Liver (tissue), 9 donors: ENCODE measurements around the gene PAPOLA. TPM values are rescaled to one million over a fixed set of nuclear protein-coding genes. Genes with fewer than 3 reads are reported as not detected.

Experiments
- DNase-seq: peaks from one replicate; pipeline ENCODE4 v3.0.0-alpha.2; 2017; ENCODE audit warnings: low spot score
- H3K27ac ChIP-seq, 2 donors: one replicate each; pipeline ENCODE4 v1.7.0; 2013; ENCODE audit warnings: inconsistent platforms in 2 of 2, low read length in 2 of 2, control low read depth in 1 of 2, low read depth in 1 of 2, mild to moderate bottlenecking in 1 of 2
- H3K27me3 ChIP-seq, 4 donors: one replicate each; pipeline versions ENCODE4 v1.6.1 to v1.7.0; 2013; ENCODE audit warnings: low read length in 3 of 4, inconsistent platforms in 1 of 4, mild to moderate bottlenecking in 1 of 4, moderate library complexity in 1 of 4; ENCODE audit not compliant: control insufficient read depth in 4 of 4, insufficient read depth in 4 of 4
- H3K36me3 ChIP-seq, 4 donors: one replicate each; pipeline versions ENCODE4 v1.6.1 to v1.7.0; 2013; ENCODE audit warnings: low read length in 3 of 4, mild to moderate bottlenecking in 3 of 4, low read depth in 1 of 4, moderate library complexity in 1 of 4; ENCODE audit not compliant: control insufficient read depth in 4 of 4, insufficient read depth in 3 of 4
- H3K4me1 ChIP-seq, 4 donors: one replicate each; pipeline versions ENCODE4 v1.6.1 to v1.7.0; 2013; ENCODE audit warnings: low read length in 3 of 4, mild to moderate bottlenecking in 3 of 4, moderate library complexity in 1 of 4; ENCODE audit not compliant: control insufficient read depth in 4 of 4, insufficient read depth in 4 of 4
- H3K4me3 ChIP-seq, 3 donors: one replicate each; pipeline versions ENCODE4 v1.6.1 to v1.7.0; 2013; ENCODE audit warnings: low read length in 3 of 3, control low read depth in 1 of 3, low read depth in 1 of 3, mild to moderate bottlenecking in 1 of 3
- H3K9ac ChIP-seq, 2 donors: one replicate each; pipeline ENCODE4 v1.7.0; 2013; ENCODE audit warnings: low read length in 2 of 2, mild to moderate bottlenecking in 2 of 2, moderate library complexity in 2 of 2, control low read depth in 1 of 2, low read depth in 1 of 2
- H3K9me3 ChIP-seq, 4 donors: one replicate each; pipeline versions ENCODE4 v1.6.1 to v1.7.0; 2013; ENCODE audit warnings: low read length in 3 of 4; ENCODE audit not compliant: control insufficient read depth in 4 of 4
- ATF3 ChIP-seq: IDR thresholded peaks from 2 replicates; pipeline ENCODE4 v1.6.1; 2016; ENCODE audit warnings: antibody characterized with exemption
- CTCF ChIP-seq: fragments of 150-350 bp; IDR thresholded peaks from 2 replicates; pipeline ENCODE4 v1.5.1; 2017; ENCODE audit warnings: improper control_type of control experiment, low read depth, low read length; ENCODE audit not compliant: missing input control
- EGR1 ChIP-seq, 2 donors: IDR thresholded peaks; 2 replicates each; pipeline ENCODE4 v1.6.1; 2016 to 2018; ENCODE audit warnings: antibody characterized with exemption in 2 of 2, low read depth in 2 of 2
- FOXA1 ChIP-seq: IDR thresholded peaks from 2 replicates; pipeline ENCODE4 v1.6.1; 2016; ENCODE audit warnings: antibody characterized with exemption
- FOXA2 ChIP-seq: IDR thresholded peaks from 2 replicates; pipeline ENCODE4 v1.6.1; 2016; ENCODE audit warnings: antibody characterized with exemption
- GABPA ChIP-seq, 2 donors: IDR thresholded peaks in 1 of 2; conservative IDR thresholded peaks in 1 of 2; 2 replicates each; pipeline ENCODE4 v1.6.1; 2016; ENCODE audit warnings: antibody characterized with exemption in 2 of 2, mild to moderate bottlenecking in 1 of 2, moderate library complexity in 1 of 2
- HNF4A ChIP-seq, 2 donors: conservative IDR thresholded peaks; 2 replicates each; pipeline ENCODE4 v1.6.1; 2016; ENCODE audit warnings: antibody characterized with exemption in 2 of 2, mild to moderate bottlenecking in 2 of 2
- HNF4G ChIP-seq: IDR thresholded peaks from 2 replicates; pipeline ENCODE4 v1.6.1; 2016; ENCODE audit warnings: antibody characterized with exemption
- JUND ChIP-seq, 2 donors: IDR thresholded peaks; 2 replicates each; pipeline ENCODE4 v1.6.1; 2016; ENCODE audit warnings: antibody characterized with exemption in 2 of 2
- MAX ChIP-seq: IDR thresholded peaks from 2 replicates; pipeline ENCODE4 v1.6.1; 2016; ENCODE audit warnings: antibody characterized with exemption
- NR2F2 ChIP-seq: IDR thresholded peaks from 2 replicates; pipeline ENCODE4 v1.6.1; 2016; ENCODE audit warnings: antibody characterized with exemption
- RAD21 ChIP-seq, 2 donors: IDR thresholded peaks; 2 replicates each; pipeline ENCODE4 v1.6.1; 2016; ENCODE audit warnings: antibody characterized with exemption in 2 of 2, mild to moderate bottlenecking in 2 of 2
- REST ChIP-seq: IDR thresholded peaks from 2 replicates; pipeline ENCODE4 v1.6.1; 2016; ENCODE audit warnings: antibody characterized with exemption, mild to moderate bottlenecking
- RXRA ChIP-seq, 2 donors: IDR thresholded peaks; 2 replicates each; pipeline ENCODE4 v1.6.1; 2017 to 2018; ENCODE audit warnings: antibody characterized with exemption in 2 of 2, mild to moderate bottlenecking in 1 of 2
- SP1 ChIP-seq: IDR thresholded peaks from 2 replicates; pipeline ENCODE4 v1.6.1; 2018; ENCODE audit warnings: antibody characterized with exemption, mild to moderate bottlenecking
- TAF1 ChIP-seq: conservative IDR thresholded peaks from 2 replicates; pipeline ENCODE4 v1.6.1; 2016; ENCODE audit warnings: antibody characterized with exemption, mild to moderate bottlenecking
- YY1 ChIP-seq: IDR thresholded peaks from 2 replicates; pipeline ENCODE4 v1.6.1; 2016; ENCODE audit warnings: antibody characterized with exemption, mild to moderate bottlenecking
- ZBTB33 ChIP-seq: IDR thresholded peaks from 2 replicates; pipeline ENCODE4 v1.6.1; 2016; ENCODE audit warnings: antibody characterized with exemption
- WGBS: extraction: QIAGEN DNeasy Blood & Tissue Kit; methylation state at CpG from one replicate; pipeline ENCODE4 v1.1.7; 2013; 5-methylcytosine and 5-hydroxymethylcytosine counted together
- polyA plus RNA-seq, 2 donors: library from polyadenylated mRNA; stranded (reverse) in 1 of 2; unstranded in 1 of 2; fragments of 200-250 nt in 1 of 2; fragments of >200 nt in 1 of 2; fragmentation: Nextera tagmentation in 1 of 2; extraction: Ambion mirVana in 1 of 2; gene quantifications; one replicate each; pipeline versions ENCODE4 v1.2.1 to v1.2.3, GENCODE V29; 2013 to 2015
- total RNA-seq, 2 donors: library from RNA; depleted of rRNA; stranded (reverse); fragments of >200 nt; gene quantifications; one replicate each; pipeline ENCODE4 v1.2.3, GENCODE V29; 2014
- donor health status: healthy.
- donor health status: healthy.
- donor health status: healthy.
- donor health status: healthy.
- donor health status: healthy.

PAPOLA gene
- total and polyA plus RNA-seq, 4 donors = 29.4 to 107 (median 71.6) TPM

- H3K9ac ChIP-seq = no peak overlapping the region
- no peak overlapping the region for H3K4me3 ChIP-seq
- TF ChIP-seq EGR1 (IDR thresholded peaks at IDR 0.05; ENCODE audit: low read depth in 2 of 2) = no peak
- no peak for TF ChIP-seq REST
- no peak for TF ChIP-seq CTCF
- TF ChIP-seq RXRA (IDR thresholded peaks at IDR 0.05) = no peak
- H3K27me3 ChIP-seq = no peaks in the 10 kb centered on the region
- H3K27ac ChIP-seq = no peak overlapping the region
- H3K36me3 ChIP-seq = peaks cover 0 to 10% (median 0%) of the 10 kb centered on the region in 4 donors
- WGBS = 96% methylated on average over 5 of the region's 5 CpGs
- H3K4me1 ChIP-seq = peaks cover 8 to 24% (median 17%) of the 10 kb centered on the region in 4 donors
- no peaks in the 10 kb centered on the region for H3K9me3 ChIP-seq
- no peak for DNase-seq
Measured at GRCh38 chr14:96573473-96574100, 71.4 kb downstream of the PAPOLA start.

- Histone ChIP-seq H3K9ac (no peak overlapping the region), H3K36me3 (peaks cover 0 to 10% (median 0%) of the 10 kb centered on the region in 4 donors), H3K4me3 (no peak overlapping the region), H3K27ac (peak overlapping the region in 1 of 2 donors; percentile 52), H3K4me1 (peaks cover 8 to 24% (median 17%) of the 10 kb centered on the region in 4 donors), H3K9me3 (no peaks in the 10 kb centered on the region), H3K27me3 (no peaks in the 10 kb centered on the region)
- DNase-seq = no peak
- no peak for TF ChIP-seq MAX
- no peak for TF ChIP-seq RXRA (IDR thresholded peaks at IDR 0.05)
- no peak for TF ChIP-seq SP1
- no peak for TF ChIP-seq EGR1 (IDR thresholded peaks at IDR 0.05; ENCODE audit: low read depth in 2 of 2)
- TF ChIP-seq JUND (IDR thresholded peaks at IDR 0.05) = no peak
- TF ChIP-seq TAF1 = no peak
- TF ChIP-seq CTCF = no peak
- no peak for TF ChIP-seq GABPA (IDR thresholded peaks at IDR 0.05 in 1 of 2, conservative IDR thresholded peaks at IDR 0.05 in 1 of 2)
- no peak for TF ChIP-seq FOXA2
- TF ChIP-seq FOXA1 = no peak
- TF ChIP-seq YY1 = no peak
- no peak for TF ChIP-seq HNF4G
- no peak for TF ChIP-seq HNF4A (conservative IDR thresholded peaks at IDR 0.05)
- TF ChIP-seq ZBTB33 = no peak
- no peak for TF ChIP-seq REST
- no peak for TF ChIP-seq NR2F2
- TF ChIP-seq RAD21 (IDR thresholded peaks at IDR 0.05) = no peak
- TF ChIP-seq ATF3 = no peak
- 94% methylated on average over 2 of the region's 2 CpGs for WGBS
Measured at GRCh38 chr14:96574171-96574632, 72.0 kb downstream of the PAPOLA start.
